Keratinocyte (primary cell): ENCODE results near the gene NPAS3. TPM values are rescaled to one million over a fixed set of nuclear protein-coding genes. Genes with fewer than 3 reads are reported as not detected.

Experiments used
- DNase-seq: peaks from one replicate; pipeline ENCODE4 v3.0.0-alpha.2; 2011; ENCODE audit warnings: low read depth, missing footprints, low spot score
- FAIRE-seq: peaks from 2 replicates; lab custom pipeline; 2011; peaks lifted over from hg19 to GRCh38; lab: Jason Lieb, UNC
- H2AFZ ChIP-seq: 2 replicates; pipeline ENCODE4 v1.6.0; 2012; ENCODE audit warnings: low read length, control low read depth, inconsistent platforms; ENCODE audit not compliant: control insufficient read depth
- H3K27ac ChIP-seq: 2 replicates; pipeline ENCODE4 v1.5.1; 2011; ENCODE audit warnings: low read length; ENCODE audit not compliant: control insufficient read depth, insufficient read depth
- H3K27me3 ChIP-seq: 3 replicates; pipeline ENCODE4 v1.6.0; 2011; ENCODE audit warnings: low read length; ENCODE audit not compliant: control insufficient read depth, insufficient read depth; ENCODE audit errors: extremely low read depth
- H3K36me3 ChIP-seq, 2 experiments: 2 replicates in 1 of 2; 3 replicates in 1 of 2; pipeline ENCODE4 v1.5.1; 2011; ENCODE audit warnings: low read length in 2 of 2, mild to moderate bottlenecking in 1 of 2; ENCODE audit not compliant: control insufficient read depth in 2 of 2, insufficient read depth in 2 of 2; ENCODE audit errors: extremely low read depth in 1 of 2
- H3K4me1 ChIP-seq: 3 replicates; pipeline ENCODE4 v1.5.1; 2011; ENCODE audit warnings: low read length; ENCODE audit not compliant: control insufficient read depth, insufficient read depth; ENCODE audit errors: extremely low read depth
- H3K4me2 ChIP-seq: 3 replicates; pipeline ENCODE4 v1.6.0; 2011; ENCODE audit warnings: low read depth, low read length; ENCODE audit not compliant: control insufficient read depth, insufficient read depth; ENCODE audit errors: extremely low read depth
- H3K4me3 ChIP-seq, 3 experiments: fragments of 200-600 bp in 1 of 3; sonication (generic) in 1 of 3; 2 replicates in 2 of 3; 3 replicates in 1 of 3; pipeline ENCODE4 v1.5.1; 2011 to 2016; ENCODE audit warnings: low read length in 3 of 3, mild to moderate bottlenecking in 3 of 3, control low read depth in 2 of 3, inconsistent platforms in 1 of 3, low read depth in 1 of 3, mixed read lengths in 1 of 3, mixed run types in 1 of 3, moderate library complexity in 1 of 3; ENCODE audit not compliant: control insufficient read depth in 2 of 3, insufficient read depth in 2 of 3; ENCODE audit errors: extremely low read depth in 1 of 3
- H3K79me2 ChIP-seq: 2 replicates; pipeline ENCODE4 v1.6.0; 2012; ENCODE audit warnings: low read length; ENCODE audit not compliant: control insufficient read depth, insufficient read depth
- H3K9ac ChIP-seq: 3 replicates; pipeline ENCODE4 v1.6.0; 2011; ENCODE audit warnings: low read length; ENCODE audit not compliant: control insufficient read depth, insufficient read depth; ENCODE audit errors: extremely low read depth
- H3K9me1 ChIP-seq: 3 replicates; pipeline ENCODE4 v1.6.0; 2011; ENCODE audit warnings: low read length; ENCODE audit not compliant: control insufficient read depth, insufficient read depth; ENCODE audit errors: extremely low read depth
- H3K9me3 ChIP-seq: 2 replicates; pipeline ENCODE4 v1.5.1; 2012; ENCODE audit warnings: low read depth, low read length; ENCODE audit not compliant: control insufficient read depth
- H4K20me1 ChIP-seq: 3 replicates; pipeline ENCODE4 v1.6.0; 2011; ENCODE audit warnings: low read length; ENCODE audit not compliant: control insufficient read depth, insufficient read depth; ENCODE audit errors: extremely low read depth
- EZH2 ChIP-seq: IDR thresholded peaks from one replicate; pipeline ENCODE4 v1.6.1; 2012; ENCODE audit warnings: inconsistent platforms, mild to moderate bottlenecking, low read length, moderate library complexity
- dilution Hi-C: fragments of 300-500 bp; cut with MboI; formaldehyde crosslinking; loops from one replicate; pipeline ENCODE4 v1.7.0; 2020; ENCODE audit warnings: low sequenced_read_pairs; ENCODE audit not compliant: extremely low pct_ligation_motif_present
- polyA plus RNA-seq, 5 experiments: library from polyadenylated mRNA; depleted of rRNA in 3 of 5; stranded (reverse) in 3 of 5; stranded (forward) in 1 of 5; unstranded in 1 of 5; fragments of >200 nt; gene quantifications; 1 replicate in 1 of 5; 2 replicates in 3 of 5; 3 replicates in 1 of 5; pipeline versions ENCODE4 v1.2.1 to v1.2.3, GENCODE V29; 2011 to 2012; ENCODE audit warnings: missing spikeins in 2 of 5, low read depth in 1 of 5, low replicate concordance in 1 of 5
- TF ChIP-seq, protein P1 (sequence below), 3 experiments: IDR thresholded peaks in 1 of 3; conservative IDR thresholded peaks in 1 of 3; optimal IDR thresholded peaks in 1 of 3; 2 replicates in 2 of 3; 3 replicates in 1 of 3; pipeline versions ENCODE3 to v1.5.1; 2011; ENCODE audit warnings: low read length in 3 of 3, mild to moderate bottlenecking in 3 of 3, moderate library complexity in 2 of 3, control low read depth in 1 of 3, inconsistent platforms in 1 of 3; ENCODE audit not compliant: insufficient read depth in 2 of 3; ENCODE audit errors: extremely low read depth in 1 of 3

Gene NPAS3
- polyA plus RNA-seq, 1 donor (not counting 4 experiments of a cell fraction or from before 2014, with no cell fraction given), result 0.07 TPM

DNA sequence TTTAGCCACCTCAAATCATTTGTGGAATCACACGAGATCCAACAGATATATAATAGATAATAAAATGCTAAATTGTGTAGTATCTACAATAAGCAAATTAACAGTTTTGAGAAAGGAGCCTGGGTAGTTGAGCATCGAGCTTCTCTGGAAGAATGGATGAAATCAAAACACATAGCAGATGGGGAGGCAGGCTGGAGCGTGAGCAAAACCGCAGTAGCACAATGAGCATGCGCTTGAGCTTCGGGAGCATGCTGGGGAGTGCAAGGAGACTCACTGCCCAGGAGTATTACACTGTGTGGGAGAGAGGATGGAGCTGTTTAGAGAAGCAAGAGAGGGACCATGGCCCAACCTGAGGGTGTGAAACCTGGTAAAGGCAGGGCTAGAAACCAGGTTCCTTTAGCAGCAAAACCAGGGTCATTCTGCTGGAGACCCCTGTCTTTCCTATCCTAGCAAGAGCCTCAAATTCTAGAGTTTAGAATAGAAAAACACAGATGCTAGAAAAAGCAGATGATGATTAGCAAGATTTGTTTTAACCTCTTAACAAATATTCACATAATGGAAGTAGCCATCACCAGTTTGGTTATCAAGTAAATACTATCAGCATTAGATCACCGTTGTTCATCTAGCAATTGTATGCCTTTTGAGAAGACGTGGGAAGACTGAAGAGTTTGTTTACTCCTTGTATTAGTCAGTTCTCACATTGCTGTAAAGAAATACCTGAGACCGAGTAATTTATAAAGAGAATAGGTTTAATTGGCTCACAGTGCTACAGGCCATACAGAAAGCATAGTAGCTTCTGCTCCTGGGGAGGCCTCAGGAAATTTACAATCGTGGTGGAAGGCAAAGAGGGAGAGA is 527.4 kb downstream of the NPAS3 start:
- Histone ChIP-seq H3K79me2 (no peaks in the 10 kb centered on the region), H4K20me1 (no peaks in the 10 kb centered on the region), H3K4me1 (no peaks in the 10 kb centered on the region), H3K9me1 (no peaks in the 10 kb centered on the region), H3K9ac (no peak overlapping the region), H3K4me3 (no peak overlapping the region), H2AFZ (no peak overlapping the region), H3K4me2 (no peak overlapping the region), H3K27ac (no peak overlapping the region), H3K36me3 (no peaks in the 10 kb centered on the region), H3K9me3 (no peaks in the 10 kb centered on the region), H3K27me3 (no peaks in the 10 kb centered on the region)
- TF ChIP-seq, protein P1, sequence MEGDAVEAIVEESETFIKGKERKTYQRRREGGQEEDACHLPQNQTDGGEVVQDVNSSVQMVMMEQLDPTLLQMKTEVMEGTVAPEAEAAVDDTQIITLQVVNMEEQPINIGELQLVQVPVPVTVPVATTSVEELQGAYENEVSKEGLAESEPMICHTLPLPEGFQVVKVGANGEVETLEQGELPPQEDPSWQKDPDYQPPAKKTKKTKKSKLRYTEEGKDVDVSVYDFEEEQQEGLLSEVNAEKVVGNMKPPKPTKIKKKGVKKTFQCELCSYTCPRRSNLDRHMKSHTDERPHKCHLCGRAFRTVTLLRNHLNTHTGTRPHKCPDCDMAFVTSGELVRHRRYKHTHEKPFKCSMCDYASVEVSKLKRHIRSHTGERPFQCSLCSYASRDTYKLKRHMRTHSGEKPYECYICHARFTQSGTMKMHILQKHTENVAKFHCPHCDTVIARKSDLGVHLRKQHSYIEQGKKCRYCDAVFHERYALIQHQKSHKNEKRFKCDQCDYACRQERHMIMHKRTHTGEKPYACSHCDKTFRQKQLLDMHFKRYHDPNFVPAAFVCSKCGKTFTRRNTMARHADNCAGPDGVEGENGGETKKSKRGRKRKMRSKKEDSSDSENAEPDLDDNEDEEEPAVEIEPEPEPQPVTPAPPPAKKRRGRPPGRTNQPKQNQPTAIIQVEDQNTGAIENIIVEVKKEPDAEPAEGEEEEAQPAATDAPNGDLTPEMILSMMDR (optimal IDR thresholded peaks at IDR 0.05 in 1 of 3, IDR thresholded peaks at IDR 0.05 in 1 of 3, conservative IDR thresholded peaks at IDR 0.05 in 1 of 3; ENCODE audit: extremely low read depth in 1 of 3, insufficient read depth in 2 of 3, low read length in 3 of 3), result no peak
- no peak for TF ChIP-seq EZH2
- DNase-seq (no peak), FAIRE-seq (no peak)
- dilution Hi-C loops, result no loop called here

DNA sequence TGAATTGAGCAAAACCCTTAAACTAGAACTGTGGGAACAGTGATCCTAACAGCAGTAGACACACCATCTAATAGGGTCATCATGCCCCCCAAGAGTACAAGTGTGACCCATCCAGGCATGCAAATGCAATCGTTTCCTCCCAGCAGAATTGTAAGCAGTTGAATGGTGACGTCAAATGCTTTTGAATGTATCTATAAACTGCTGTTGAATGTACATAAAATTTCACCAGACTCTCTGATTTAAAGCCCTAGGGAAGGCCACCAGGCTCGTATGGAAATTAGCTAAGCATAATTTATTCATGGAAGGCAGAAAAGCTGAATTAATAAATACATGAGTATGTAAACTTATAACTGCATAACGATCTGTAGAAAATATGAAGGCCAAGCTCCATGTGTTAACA is 529.3 kb downstream of the NPAS3 start:
- H3K9me1 ChIP-seq, result no peaks in the 10 kb centered on the region
- no peaks in the 10 kb centered on the region for H3K79me2 ChIP-seq
- H3K27me3 ChIP-seq, result no peaks in the 10 kb centered on the region
- no peak for TF ChIP-seq EZH2
- TF ChIP-seq, protein P1 (optimal IDR thresholded peaks at IDR 0.05 in 1 of 3, IDR thresholded peaks at IDR 0.05 in 1 of 3, conservative IDR thresholded peaks at IDR 0.05 in 1 of 3; ENCODE audit: extremely low read depth in 1 of 3, insufficient read depth in 2 of 3, low read length in 3 of 3), result no peak
- H3K9me3 ChIP-seq, result no peaks in the 10 kb centered on the region
- no peak overlapping the region for H3K27ac ChIP-seq
- no peak overlapping the region for H3K4me2 ChIP-seq
- dilution Hi-C loops, result no loop called here
- no peak overlapping the region for H2AFZ ChIP-seq
- DNase-seq (no peak), FAIRE-seq (no peak)
- no peak overlapping the region for H3K4me3 ChIP-seq
- H3K36me3 ChIP-seq, result no peaks in the 10 kb centered on the region
- H3K9ac ChIP-seq, result no peak overlapping the region
- H3K4me1 ChIP-seq, result no peaks in the 10 kb centered on the region
- H4K20me1 ChIP-seq, result no peaks in the 10 kb centered on the region
